Tibial nerve (tissue), 4 donors: ENCODE data around the gene SMLR1. TPM values are rescaled to one million over a fixed set of nuclear protein-coding genes. Genes with fewer than 3 reads are reported as not detected.

Source experiments
- DNase-seq, 2 donors: peaks; one replicate each; pipeline ENCODE4 v3.0.0-alpha.2; 2019; ENCODE audit warnings: low spot score in 2 of 2
- H3K27ac ChIP-seq, 4 donors: fragments of 200-600 bp; sonication (generic) in 3 of 4; one replicate each; pipeline ENCODE4 v1.5.1; 2017 to 2019; ENCODE audit warnings: mild to moderate bottlenecking in 1 of 4
- H3K27me3 ChIP-seq, 2 donors: fragments of 200-600 bp; sonication (generic) in 1 of 2; one replicate each; pipeline versions ENCODE4 v1.5.1 to v1.6.0; 2017 to 2019
- H3K36me3 ChIP-seq, 3 donors: fragments of 200-600 bp; sonication (generic); one replicate each; pipeline ENCODE4 v1.5.1; 2018 to 2019
- H3K4me1 ChIP-seq, 4 donors: fragments of 200-600 bp; sonication (generic) in 3 of 4; one replicate each; pipeline ENCODE4 v1.5.1; 2017 to 2019
- H3K4me3 ChIP-seq, 4 donors: fragments of 200-600 bp; sonication (generic) in 3 of 4; one replicate each; pipeline ENCODE4 v1.5.1; 2017 to 2019; ENCODE audit warnings: mild to moderate bottlenecking in 1 of 4, moderate library complexity in 1 of 4
- H3K9me3 ChIP-seq, 4 donors: fragments of 200-600 bp; sonication (generic) in 3 of 4; one replicate each; pipeline ENCODE4 v1.5.1; 2017 to 2019
- EP300 ChIP-seq, 2 donors: sonication (generic); formaldehyde crosslinking; IDR thresholded peaks; one replicate each; pipeline ENCODE4 v1.6.1; 2017; ENCODE audit warnings: antibody characterized with exemption in 2 of 2, mild to moderate bottlenecking in 1 of 2
- POLR2A ChIP-seq, 2 donors: fragments of 450-650 bp; IDR thresholded peaks; one replicate each; pipeline ENCODE4 v1.6.1; 2017; ENCODE audit warnings: antibody characterized with exemption in 2 of 2, mild to moderate bottlenecking in 2 of 2, moderate library complexity in 2 of 2
- WGBS, 2 donors: methylation state at CpG; one replicate each; pipeline ENCODE4 v1.1.5; 2018; 5-methylcytosine and 5-hydroxymethylcytosine counted together
- total RNA-seq, 4 donors: library from RNA; depleted of rRNA; stranded (reverse); fragments of >200 nt; gene quantifications; one replicate each; pipeline ENCODE4 v1.1.0, GENCODE V29; 2016
- TF ChIP-seq, protein P1 (sequence below), 5 experiments: fragments of 200-600 bp in 3 of 5; fragments of 450-650 bp in 2 of 5; sonication (generic) in 3 of 5; IDR thresholded peaks; one replicate each; pipeline ENCODE4 v1.5.1; 2016 to 2019; ENCODE audit warnings: antibody characterized with exemption in 5 of 5, mild to moderate bottlenecking in 3 of 5, moderate library complexity in 2 of 5

SMLR1 gene
- total RNA-seq, 4 donors from 2014 or later, result not detected

GRCh38 chr6:130834482-130835251, 7.5 kb downstream of the SMLR1 start:
- H3K27me3 ChIP-seq, result no peaks in the 10 kb centered on the region
- no peak for DNase-seq
- H3K9me3 ChIP-seq, result no peaks in the 10 kb centered on the region
- no peak overlapping the region for H3K4me3 ChIP-seq
- 87 to 92% methylated on average over 5 of the region's 5 CpGs for WGBS, 2 donors
- H3K27ac ChIP-seq, result no peak overlapping the region
- H3K4me1 ChIP-seq, result peaks cover 0 to 16% (median 0%) of the 10 kb centered on the region in 4 donors
- TF ChIP-seq EP300 (IDR thresholded peaks at IDR 0.05), result no peak
- TF ChIP-seq, protein P1, sequence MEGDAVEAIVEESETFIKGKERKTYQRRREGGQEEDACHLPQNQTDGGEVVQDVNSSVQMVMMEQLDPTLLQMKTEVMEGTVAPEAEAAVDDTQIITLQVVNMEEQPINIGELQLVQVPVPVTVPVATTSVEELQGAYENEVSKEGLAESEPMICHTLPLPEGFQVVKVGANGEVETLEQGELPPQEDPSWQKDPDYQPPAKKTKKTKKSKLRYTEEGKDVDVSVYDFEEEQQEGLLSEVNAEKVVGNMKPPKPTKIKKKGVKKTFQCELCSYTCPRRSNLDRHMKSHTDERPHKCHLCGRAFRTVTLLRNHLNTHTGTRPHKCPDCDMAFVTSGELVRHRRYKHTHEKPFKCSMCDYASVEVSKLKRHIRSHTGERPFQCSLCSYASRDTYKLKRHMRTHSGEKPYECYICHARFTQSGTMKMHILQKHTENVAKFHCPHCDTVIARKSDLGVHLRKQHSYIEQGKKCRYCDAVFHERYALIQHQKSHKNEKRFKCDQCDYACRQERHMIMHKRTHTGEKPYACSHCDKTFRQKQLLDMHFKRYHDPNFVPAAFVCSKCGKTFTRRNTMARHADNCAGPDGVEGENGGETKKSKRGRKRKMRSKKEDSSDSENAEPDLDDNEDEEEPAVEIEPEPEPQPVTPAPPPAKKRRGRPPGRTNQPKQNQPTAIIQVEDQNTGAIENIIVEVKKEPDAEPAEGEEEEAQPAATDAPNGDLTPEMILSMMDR (IDR thresholded peaks at IDR 0.05), result no peak
- TF ChIP-seq POLR2A (IDR thresholded peaks at IDR 0.05), result no peak
- H3K36me3 ChIP-seq, result peaks cover 0 to 20% (median 0%) of the 10 kb centered on the region in 3 donors

- DNase-seq, result no peak
- 54 to 57% methylated on average over 3 of the region's 3 CpGs for WGBS, 2 donors
- Histone ChIP-seq H3K9me3 (no peaks in the 10 kb centered on the region), H3K36me3 (peaks cover 0 to 13% (median 0%) of the 10 kb centered on the region in 3 donors), H3K4me3 (no peak overlapping the region), H3K4me1 (peaks cover 0 to 18% (median 0%) of the 10 kb centered on the region in 4 donors), H3K27me3 (no peaks in the 10 kb centered on the region), H3K27ac (no peak overlapping the region)
- TF ChIP-seq, protein P1 (IDR thresholded peaks at IDR 0.05), result no peak
- TF ChIP-seq POLR2A (IDR thresholded peaks at IDR 0.05), result no peak
- no peak for TF ChIP-seq EP300 (IDR thresholded peaks at IDR 0.05)
Measured at GRCh38 chr6:130836055-130836640, 8.9 kb downstream of the SMLR1 start.

DNA sequence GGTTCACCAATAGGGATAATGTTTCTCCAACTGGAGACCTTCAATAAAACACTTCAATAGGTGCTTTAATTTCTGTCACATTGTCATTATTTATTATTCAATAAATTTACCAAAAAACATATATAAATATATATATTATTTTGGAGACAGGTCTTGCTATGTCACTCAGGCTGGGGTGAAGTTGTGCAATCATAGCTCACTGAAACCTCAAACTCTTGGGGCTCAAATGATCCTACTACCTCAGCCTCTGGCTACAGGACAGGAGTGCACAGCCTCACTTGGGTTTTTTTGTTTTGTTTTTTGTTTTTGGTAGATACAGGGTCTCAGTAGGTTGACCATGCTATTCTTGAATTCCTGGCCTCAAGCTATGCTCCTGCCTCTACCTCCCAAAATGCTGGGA, 9.9 kb downstream of the SMLR1 start:
- Histone ChIP-seq H3K4me3 (no peak overlapping the region), H3K27me3 (no peaks in the 10 kb centered on the region), H3K27ac (no peak overlapping the region), H3K36me3 (peaks cover 0 to 13% (median 0%) of the 10 kb centered on the region in 3 donors), H3K9me3 (no peaks in the 10 kb centered on the region), H3K4me1 (peaks cover 0 to 18% (median 0%) of the 10 kb centered on the region in 4 donors)
- TF ChIP-seq EP300 (IDR thresholded peaks at IDR 0.05), result no peak
- TF ChIP-seq, protein P1 (IDR thresholded peaks at IDR 0.05), result no peak
- TF ChIP-seq POLR2A (IDR thresholded peaks at IDR 0.05), result no peak
- no peak for DNase-seq

DNA sequence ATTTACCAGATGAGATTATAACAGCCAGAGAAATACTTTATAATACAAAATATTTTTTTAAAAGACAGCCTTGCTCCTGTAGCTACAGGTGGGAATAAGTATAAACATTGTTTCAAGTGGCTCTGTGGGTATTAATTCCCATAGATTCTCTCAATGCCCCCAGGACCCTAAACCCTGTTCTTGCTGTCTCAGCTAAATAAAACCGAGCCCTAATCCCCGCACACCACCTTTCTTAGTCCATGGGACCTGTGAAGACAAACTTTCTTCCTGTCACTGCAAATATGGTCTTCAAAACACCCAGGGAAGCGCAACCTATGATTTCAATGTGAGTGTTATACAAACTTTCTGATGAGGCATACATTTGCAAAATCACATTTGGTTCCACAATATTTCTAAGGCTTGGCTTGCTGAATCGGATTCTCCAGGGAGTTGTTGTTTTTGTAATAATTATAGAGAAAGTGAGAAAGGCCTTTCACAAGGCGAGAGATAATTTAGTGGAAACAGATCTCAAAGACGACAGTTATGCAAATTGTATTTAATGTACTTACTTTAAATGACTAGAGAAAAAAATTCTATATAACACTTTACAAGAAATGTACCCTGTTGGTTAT, 11.1 kb downstream of the SMLR1 start:
- Histone ChIP-seq H3K9me3 (no peaks in the 10 kb centered on the region), H3K27me3 (no peaks in the 10 kb centered on the region), H3K4me3 (no peak overlapping the region), H3K27ac (peak overlapping the region in 2 of 4 donors; percentile 48 to 62), H3K4me1 (peaks cover 0 to 22% (median 0%) of the 10 kb centered on the region in 4 donors), H3K36me3 (peaks cover 0 to 8% (median 0%) of the 10 kb centered on the region in 3 donors)
- WGBS, 2 donors, result 80 to 81% methylated on average over 6 of the region's 6 CpGs
- TF ChIP-seq EP300 (IDR thresholded peaks at IDR 0.05) (no peak), POLR2A (IDR thresholded peaks at IDR 0.05) (no peak)
- TF ChIP-seq, protein P1 (IDR thresholded peaks at IDR 0.05), result no peak
- no peak for DNase-seq

DNA sequence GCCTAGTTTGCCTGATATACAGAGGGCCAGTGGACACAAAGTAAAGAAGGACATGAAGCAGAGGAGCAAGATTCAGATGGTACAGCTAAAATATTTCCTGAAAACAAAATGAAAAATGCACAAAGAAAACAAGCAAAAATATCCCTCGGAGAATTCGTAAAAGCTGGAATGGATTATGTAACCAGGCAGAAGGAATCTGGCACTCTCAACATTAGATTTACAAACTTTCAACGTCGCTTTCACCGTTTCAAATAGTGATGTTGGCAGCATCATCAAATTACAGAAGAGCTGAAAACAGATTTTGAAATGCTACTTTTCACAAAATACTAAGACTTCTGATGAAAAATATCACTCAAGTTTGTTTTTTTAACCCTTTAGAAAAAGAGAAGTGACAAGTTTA, 11.7 kb downstream of the SMLR1 start:
- WGBS, 2 donors, result 31 to 35% methylated on average over 5 of the region's 5 CpGs
- DNase-seq, result no peak
- H3K27ac ChIP-seq, result peak overlapping the region in 2 of 4 donors; percentile 29 to 62

More for the DNA sequence above, 11.7 kb downstream of the SMLR1 start:
- Histone ChIP-seq H3K4me1 (peaks cover 0 to 23% (median 0%) of the 10 kb centered on the region in 4 donors), H3K27me3 (no peaks in the 10 kb centered on the region), H3K4me3 (no peak overlapping the region), H3K36me3 (peaks cover 0 to 3% (median 0%) of the 10 kb centered on the region in 3 donors), H3K9me3 (no peaks in the 10 kb centered on the region)
- TF ChIP-seq EP300 (IDR thresholded peaks at IDR 0.05), result peak in 1 of 2 donors; percentile 22
- TF ChIP-seq, protein P1 (IDR thresholded peaks at IDR 0.05), result no peak
